ENCODE data around the gene EFHD1.
"Not testable (repeated sequence)": the region's sequence is repeated elsewhere in the genome, so short reads cannot be mapped to it uniquely, and the experiment has no call there.

Gene EFHD1

DNA sequence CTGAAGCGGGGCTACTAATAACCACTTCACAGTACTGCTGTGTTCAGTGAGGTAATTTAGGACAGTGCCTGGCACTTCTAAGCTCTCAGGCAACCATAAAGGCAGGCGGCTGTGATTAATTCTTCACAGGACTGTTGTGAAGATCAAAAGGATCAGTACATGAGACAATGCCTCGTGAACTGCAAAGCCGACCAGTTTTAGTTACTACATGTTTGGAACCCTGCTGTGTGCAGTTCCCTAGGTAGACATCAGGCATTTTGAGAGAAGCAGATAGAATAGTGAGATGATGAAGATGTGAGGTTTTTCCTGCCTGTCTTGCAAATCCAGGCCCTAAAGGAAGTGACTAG, 19.1 kb downstream of the EFHD1 start:
- DNase-seq (ENCODE audit: low spot score), result no peak

DNA sequence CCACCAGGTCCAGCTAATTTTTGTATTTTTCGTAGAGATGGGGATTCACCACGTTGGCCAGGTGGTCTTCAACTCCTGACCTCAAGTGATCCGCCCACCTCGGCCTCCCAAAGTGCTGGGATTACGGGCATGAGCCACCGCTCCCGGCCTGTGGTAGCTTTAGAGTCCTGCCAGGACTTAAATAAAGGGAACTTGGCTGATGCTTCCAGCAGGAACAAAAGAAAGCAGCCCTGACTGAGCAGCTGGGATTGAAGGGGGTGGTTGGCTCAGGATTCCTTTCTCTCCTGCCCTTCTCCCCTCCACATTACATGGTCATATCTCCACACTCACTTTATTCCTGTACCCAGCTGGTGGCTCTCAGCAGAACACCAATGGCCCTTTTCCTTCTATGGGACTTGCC, 20.0 kb downstream of the EFHD1 start:
- no peak for DNase-seq (ENCODE audit: low spot score)

- DNase-seq (ENCODE audit: low spot score), result no peak
Measured at GRCh38 chr2:232655392-232655791, 22.0 kb downstream of the EFHD1 start.

DNA sequence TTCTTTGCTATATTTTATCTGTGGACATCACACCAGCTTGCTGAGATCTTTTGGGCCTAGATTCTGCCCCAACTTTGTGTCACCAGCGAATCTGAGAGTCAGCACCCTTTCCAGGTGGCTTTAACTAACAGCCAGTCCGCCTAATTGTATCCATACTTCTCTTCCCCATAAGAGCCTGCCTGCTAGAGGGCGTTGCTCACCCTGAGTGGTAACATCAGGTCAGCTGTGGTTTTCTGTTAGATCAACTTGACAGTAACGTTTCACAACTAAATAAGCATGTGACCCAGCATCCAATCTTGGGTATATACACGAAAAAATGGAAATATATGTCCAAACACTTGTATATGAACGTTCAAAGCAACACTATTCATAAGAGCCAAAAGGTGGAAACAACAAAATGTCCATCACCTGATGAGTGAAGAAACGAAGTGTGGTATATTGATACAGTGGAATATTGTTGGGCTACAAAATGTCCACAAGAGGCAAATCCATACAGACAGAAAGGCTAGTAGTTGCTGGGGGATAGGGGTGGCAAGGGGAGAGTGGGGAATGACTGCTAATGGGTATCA, 24.9 kb downstream of the EFHD1 start:
- no peak for DNase-seq (ENCODE audit: low spot score)

DNA sequence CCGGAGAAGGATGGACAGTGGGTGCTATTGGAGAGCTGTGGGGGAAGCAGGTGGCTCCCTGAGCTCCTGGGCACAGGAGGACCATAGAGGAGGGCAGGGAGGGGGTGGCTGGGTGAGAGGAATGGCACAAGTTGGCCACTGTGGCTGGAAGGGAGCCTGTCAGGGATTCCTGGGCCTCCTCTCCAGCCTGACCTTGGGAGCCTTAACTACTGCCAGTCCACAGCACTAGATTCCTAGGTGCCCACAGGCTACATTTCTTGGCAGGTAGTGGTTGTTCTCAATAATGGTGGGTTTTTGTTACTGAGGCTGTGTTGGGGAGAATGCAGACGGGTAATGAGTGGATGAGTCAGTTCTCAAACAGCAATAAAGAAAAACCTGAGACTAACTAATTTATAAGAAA, 26.0 kb downstream of the EFHD1 start:
- DNase-seq (ENCODE audit: low spot score), result no peak

- DNase-seq (ENCODE audit: low spot score), result no peak
Measured at GRCh38 chr2:232662486-232663260, 29.3 kb downstream of the EFHD1 start.

- no peak for DNase-seq (ENCODE audit: low spot score)
Measured at GRCh38 chr2:232666051-232666805, 32.8 kb downstream of the EFHD1 start.

GRCh38 chr2:232667989-232668583, 34.7 kb downstream of the EFHD1 start:
- no peak for DNase-seq (ENCODE audit: low spot score)

DNA sequence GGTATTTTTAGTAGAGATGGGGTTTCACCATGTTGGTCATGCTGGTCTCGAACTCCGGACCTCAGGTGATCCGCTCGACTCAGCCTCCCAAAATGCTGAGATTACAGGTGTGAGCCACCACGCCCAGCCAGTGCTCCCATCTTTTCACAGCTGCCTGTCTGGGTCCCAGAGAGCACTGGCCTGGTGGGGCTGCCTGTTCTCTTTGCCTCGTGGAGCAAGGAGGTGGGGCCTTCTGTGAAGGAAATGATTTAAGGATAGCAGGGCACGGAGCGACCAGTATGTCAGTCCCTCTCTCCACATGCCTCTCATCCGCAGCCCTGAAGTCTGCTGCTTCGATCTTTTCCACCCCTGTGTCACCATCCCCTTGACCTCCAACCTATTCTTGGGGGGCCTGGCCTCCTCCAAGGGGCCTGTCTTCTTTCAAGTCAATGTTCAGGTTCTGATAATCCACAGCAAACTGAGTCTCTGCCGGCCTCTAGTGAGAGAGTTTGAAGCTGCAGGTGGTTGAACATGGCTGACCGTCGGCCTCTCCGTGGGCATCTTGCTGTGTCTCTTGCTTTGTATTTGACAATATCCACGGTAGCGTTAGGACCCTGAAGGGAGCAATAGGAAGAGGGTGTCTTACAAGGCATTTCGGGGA, 35.5 kb downstream of the EFHD1 start:
- DNase-seq (ENCODE audit: low spot score), result no peak

- no peak for DNase-seq (ENCODE audit: low spot score)
Measured at GRCh38 chr2:232672588-232672987, 39.2 kb downstream of the EFHD1 start.

DNA sequence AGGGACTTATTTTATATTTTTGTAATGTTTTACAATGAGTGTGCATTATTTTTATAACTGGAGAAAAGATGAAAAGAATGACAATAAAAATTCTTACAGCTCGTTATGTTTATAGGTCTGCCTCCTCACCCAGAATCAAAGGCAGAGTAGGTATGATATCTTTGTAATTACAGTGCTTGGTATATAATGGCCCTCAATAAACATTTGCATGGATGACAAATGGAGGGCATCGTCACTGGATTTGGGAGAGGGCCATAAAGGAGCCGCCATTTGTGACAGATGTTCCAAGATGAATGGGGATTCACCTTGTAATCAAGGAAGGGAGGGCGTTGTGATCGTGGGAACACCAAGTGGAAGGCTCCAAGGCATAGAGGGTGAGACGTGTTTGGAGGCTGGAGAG, 41.1 kb downstream of the EFHD1 start:
- no peak for DNase-seq (ENCODE audit: low spot score)

GRCh38 chr2:232675381-232675780, 42.0 kb downstream of the EFHD1 start:
- no peak for DNase-seq (ENCODE audit: low spot score)

DNA sequence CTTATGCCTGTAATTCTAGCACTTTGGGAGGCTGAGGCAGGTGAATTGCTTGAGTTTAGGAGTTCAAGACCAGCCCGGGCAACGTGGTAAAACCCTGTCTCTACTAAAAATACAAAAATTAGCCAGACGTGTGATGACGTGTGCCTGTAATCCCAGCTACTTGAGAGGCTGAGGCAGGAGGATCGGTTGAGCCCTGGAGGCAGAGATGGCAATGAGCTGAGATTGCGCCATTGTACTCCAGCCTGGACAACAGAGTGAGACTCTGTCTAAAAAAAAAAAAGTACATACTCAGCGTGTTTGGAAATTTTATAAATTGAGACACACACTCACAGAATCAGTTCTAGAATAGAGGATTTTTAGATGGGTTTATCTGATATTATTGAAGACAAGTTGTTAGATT, 46.6 kb downstream of the EFHD1 start:
- DNase-seq (ENCODE audit: low spot score), result no peak

DNA sequence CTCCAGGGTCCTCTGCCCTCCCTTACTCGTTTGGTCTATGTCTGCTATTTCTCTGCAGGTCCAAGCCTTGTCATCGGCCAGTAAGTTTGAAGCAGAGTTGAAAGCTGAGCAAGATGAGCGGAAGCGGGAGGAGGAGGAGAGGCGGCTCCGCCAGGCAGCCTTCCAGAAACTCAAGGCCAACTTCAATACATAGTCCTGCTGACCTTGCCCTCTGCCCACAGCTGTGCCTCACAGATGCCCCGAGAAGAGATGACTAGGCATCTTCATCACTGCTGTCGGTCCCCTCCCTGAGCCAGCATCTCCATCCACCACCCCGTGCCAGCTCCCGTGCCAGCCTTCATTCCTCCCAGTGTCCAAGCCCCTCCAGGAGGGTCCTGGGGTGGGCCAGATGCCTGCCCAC, 48.1 kb downstream of the EFHD1 start:
- DNase-seq (ENCODE audit: low spot score), result no peak

- no peak for DNase-seq (ENCODE audit: low spot score)
Measured at GRCh38 chr2:232683368-232683767, 50.0 kb downstream of the EFHD1 start.

DNA sequence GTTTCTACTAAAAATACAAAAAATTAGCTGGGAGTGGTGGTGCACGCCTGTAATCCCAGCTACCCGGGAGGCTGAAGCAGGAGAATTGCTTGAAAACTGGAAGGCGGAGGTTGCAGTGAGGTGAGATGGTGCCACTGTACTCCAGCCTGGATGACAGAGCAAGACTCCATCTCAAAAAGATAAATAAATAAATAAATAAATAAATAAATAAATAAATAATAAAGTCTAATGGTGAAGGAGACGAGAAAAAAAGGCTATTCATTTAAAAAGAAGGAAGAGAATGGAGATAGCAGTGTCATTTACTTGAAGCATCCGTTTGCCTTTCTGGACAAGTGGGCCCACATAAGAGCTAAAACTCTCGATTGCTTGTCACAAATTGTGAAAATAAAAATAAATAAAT, 52.0 kb downstream of the EFHD1 start:
- DNase-seq (ENCODE audit: low spot score), result not testable (repeated sequence)

GRCh38 chr2:232687382-232688160, 54.2 kb downstream of the EFHD1 start:
- DNase-seq (ENCODE audit: low spot score), result no peak

DNA sequence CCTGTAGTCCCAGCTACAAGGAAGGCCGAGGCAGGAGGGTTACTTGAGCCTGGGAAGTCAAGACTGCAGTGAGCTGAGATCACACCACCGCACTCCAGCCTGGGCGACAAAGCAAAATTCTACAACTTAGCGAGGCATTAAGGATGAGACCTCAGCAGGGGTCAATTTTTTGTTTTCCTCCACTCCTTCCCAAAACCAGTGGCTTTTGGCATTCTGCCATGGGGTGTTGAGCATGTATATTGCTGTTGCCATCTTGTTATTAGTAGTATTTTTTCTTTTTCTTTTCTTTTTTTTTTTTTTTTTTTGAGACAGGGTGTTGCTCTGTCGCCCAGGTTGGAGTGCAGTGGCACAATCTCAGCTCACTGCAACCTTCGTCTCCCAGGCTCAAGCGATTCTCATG, 54.8 kb downstream of the EFHD1 start:
- DNase-seq (ENCODE audit: low spot score), result no peak

GRCh38 chr2:232689152-232689910, 55.9 kb downstream of the EFHD1 start:
- no peak for DNase-seq (ENCODE audit: low spot score)

- not testable (repeated sequence) for DNase-seq (ENCODE audit: low spot score)
Measured at GRCh38 chr2:232691117-232691516, 57.7 kb downstream of the EFHD1 start.

- no peak for DNase-seq (ENCODE audit: low spot score)
Measured at GRCh38 chr2:232693344-232693743, 59.9 kb downstream of the EFHD1 start.

Data from CD4-positive, alpha-beta T cell treated with Interleukin-15 for 4 hours (primary cell).